H9 (cell line): ENCODE data around the gene NCKAP5. TPM values are rescaled to one million over a fixed set of nuclear protein-coding genes. Genes with fewer than 3 reads are reported as not detected.

Experiments used
- DNase-seq: peaks from one replicate; pipeline ENCODE4 v3.0.0-alpha.2; 2017
- H2AFZ ChIP-seq: one replicate; pipeline ENCODE4 v1.6.1; 2013; ENCODE audit warnings: mild to moderate bottlenecking, low read length, control low read depth, moderate library complexity
- H2AK5ac ChIP-seq: 2 replicates; pipeline ENCODE4 v1.6.1; 2013; ENCODE audit warnings: low read length, control low read depth, mixed read lengths; ENCODE audit not compliant: insufficient read length
- H2BK120ac ChIP-seq: one replicate; pipeline ENCODE4 v1.6.1; 2013; ENCODE audit warnings: low read depth, mild to moderate bottlenecking, low read length, control low read depth, inconsistent platforms; ENCODE audit not compliant: poor library complexity, severe bottlenecking
- H2BK12ac ChIP-seq: 2 replicates; pipeline ENCODE4 v1.6.1; 2013; ENCODE audit warnings: low read length, control low read depth, mixed read lengths, low read depth; ENCODE audit not compliant: insufficient read length
- H2BK15ac ChIP-seq: 2 replicates; pipeline ENCODE4 v1.6.1; 2013; ENCODE audit warnings: low read depth, low read length, control low read depth
- H2BK20ac ChIP-seq: one replicate; pipeline ENCODE4 v1.6.1; 2013; ENCODE audit warnings: low read depth, mild to moderate bottlenecking, low read length, control low read depth, inconsistent platforms; ENCODE audit not compliant: poor library complexity, severe bottlenecking
- H2BK5ac ChIP-seq: 2 replicates; pipeline ENCODE4 v1.6.1; 2013; ENCODE audit warnings: low read length, control low read depth, mixed read lengths; ENCODE audit not compliant: insufficient read length
- H3K14ac ChIP-seq: 2 replicates; pipeline ENCODE4 v1.6.1; 2013; ENCODE audit warnings: low read length, control low read depth; ENCODE audit not compliant: insufficient read depth
- H3K18ac ChIP-seq: 2 replicates; pipeline ENCODE4 v1.6.1; 2013; ENCODE audit warnings: low read depth, mild to moderate bottlenecking, mixed read lengths, low read length, control low read depth; ENCODE audit not compliant: insufficient read length
- H3K23ac ChIP-seq: 2 replicates; pipeline ENCODE4 v1.6.1; 2013; ENCODE audit warnings: low read length, control low read depth, mixed read lengths, low read depth; ENCODE audit not compliant: insufficient read length
- H3K23me2 ChIP-seq: 2 replicates; pipeline ENCODE4 v1.6.1; 2013; ENCODE audit warnings: low read depth, mild to moderate bottlenecking, mixed read lengths, low read length, control low read depth; ENCODE audit not compliant: insufficient read length, poor library complexity, severe bottlenecking
- H3K27ac ChIP-seq: 2 replicates; pipeline ENCODE4 v1.5.1; 2013; ENCODE audit warnings: low read length, control low read depth, mixed read lengths, low read depth; ENCODE audit not compliant: insufficient read length
- H3K27me3 ChIP-seq: 2 replicates; pipeline ENCODE4 v1.6.1; 2013; ENCODE audit warnings: low read length, control low read depth, inconsistent platforms; ENCODE audit not compliant: insufficient read depth
- H3K4ac ChIP-seq: 2 replicates; pipeline ENCODE4 v1.6.1; 2013; ENCODE audit warnings: low read depth, mild to moderate bottlenecking, control low read depth, inconsistent platforms, low read length, moderate library complexity
- H3K4me1 ChIP-seq: 2 replicates; pipeline ENCODE4 v1.6.1; 2013; ENCODE audit warnings: low read length, control low read depth, inconsistent platforms; ENCODE audit not compliant: insufficient read depth
- H3K4me2 ChIP-seq: 2 replicates; pipeline ENCODE4 v1.6.1; 2013; ENCODE audit warnings: low read length, control low read depth, mixed read lengths; ENCODE audit not compliant: insufficient read length, insufficient read depth
- H3K56ac ChIP-seq: 2 replicates; pipeline ENCODE4 v1.6.1; 2013; ENCODE audit warnings: low read depth, mild to moderate bottlenecking, mixed read lengths, low read length, control low read depth; ENCODE audit not compliant: insufficient read length
- H3K79me1 ChIP-seq: 2 replicates; pipeline ENCODE4 v1.6.1; 2013; ENCODE audit warnings: low read depth, mild to moderate bottlenecking, moderate library complexity, low read length, control low read depth, inconsistent platforms; ENCODE audit not compliant: insufficient read depth, poor library complexity, severe bottlenecking
- H3K79me2 ChIP-seq: 2 replicates; pipeline ENCODE4 v1.6.1; 2013; ENCODE audit warnings: low read length, control low read depth, inconsistent platforms; ENCODE audit not compliant: insufficient read depth
- H3K9ac ChIP-seq: 2 replicates; pipeline ENCODE4 v1.6.1; 2013; ENCODE audit warnings: low read length, control low read depth, mixed read lengths; ENCODE audit not compliant: insufficient read length; ENCODE audit errors: extremely low read depth
- H3K9me3 ChIP-seq: one replicate; pipeline ENCODE4 v1.6.1; 2013; ENCODE audit warnings: low read depth, low read length, inconsistent platforms; ENCODE audit not compliant: control insufficient read depth
- H3T11ph ChIP-seq: one replicate; pipeline ENCODE4 v1.6.1; 2013; ENCODE audit warnings: mild to moderate bottlenecking, low read length, control low read depth, inconsistent platforms
- H4K20me1 ChIP-seq: one replicate; pipeline ENCODE4 v1.6.1; 2013; ENCODE audit not compliant: control insufficient read depth, insufficient read length, insufficient read depth
- H4K5ac ChIP-seq: 2 replicates; pipeline ENCODE4 v1.6.1; 2013; ENCODE audit warnings: low read depth, mild to moderate bottlenecking, mixed read lengths, low read length, control low read depth; ENCODE audit not compliant: insufficient read length
- H4K8ac ChIP-seq: replicated peaks from 2 replicates; pipeline ENCODE4 v1.6.1; 2013; ENCODE audit warnings: low read length, control low read depth, mixed read lengths, low read depth; ENCODE audit not compliant: insufficient read length
- H4K91ac ChIP-seq: 2 replicates; pipeline ENCODE4 v1.6.1; 2013; ENCODE audit warnings: low read depth, mild to moderate bottlenecking, moderate library complexity, mixed read lengths, low read length, control low read depth; ENCODE audit not compliant: insufficient read length
- H3K27ac Mint-ChIP-seq, 3 experiments: 2 replicates in 2 of 3; 3 replicates in 1 of 3; pipeline ENCODE4 v1.8.0; 2020 to 2021; ENCODE audit warnings: mixed read lengths in 3 of 3, mild to moderate bottlenecking in 1 of 3, moderate library complexity in 1 of 3
- H3K27me3 Mint-ChIP-seq: 2 replicates; pipeline ENCODE4 v1.8.0; 2021; ENCODE audit warnings: low read depth, mild to moderate bottlenecking, moderate library complexity, mixed read lengths
- H3K36me3 Mint-ChIP-seq, 3 experiments: 2 replicates in 2 of 3; 3 replicates in 1 of 3; pipeline ENCODE4 v1.8.0; 2020 to 2021; ENCODE audit warnings: low read depth in 3 of 3, mixed read lengths in 3 of 3; ENCODE audit not compliant: insufficient read depth in 1 of 3
- H3K4me1 Mint-ChIP-seq, 2 experiments: 2 replicates each; pipeline ENCODE4 v1.8.0; 2020; ENCODE audit warnings: mixed read lengths in 2 of 2
- H3K4me3 Mint-ChIP-seq, 2 experiments: 2 replicates in 1 of 2; 3 replicates in 1 of 2; pipeline ENCODE4 v1.8.0; 2020 to 2021; ENCODE audit warnings: mild to moderate bottlenecking in 2 of 2, mixed read lengths in 2 of 2, moderate library complexity in 1 of 2
- H3K9me3 Mint-ChIP-seq, 2 experiments: 2 replicates in 1 of 2; 3 replicates in 1 of 2; pipeline ENCODE4 v1.8.0; 2020; ENCODE audit warnings: mild to moderate bottlenecking in 2 of 2, mixed read lengths in 2 of 2, moderate library complexity in 1 of 2
- CTCF ChIP-seq: fragments of 200-600 bp; sonication (generic); conservative IDR thresholded peaks from 3 replicates; pipeline ENCODE4 v1.8.0; 2021; ENCODE audit warnings: antibody characterized with exemption, mild to moderate bottlenecking
- WGBS: extraction: QIAGEN DNeasy Blood & Tissue Kit; methylation state at CpG from one replicate; pipeline ENCODE4 v1.1.7; 2013; ENCODE audit warnings: missing lambda C conversion rate, low lambda C conversion rate, mixed read lengths; ENCODE audit not compliant: insufficient read length; ENCODE audit errors: extremely low coverage; 5-methylcytosine and 5-hydroxymethylcytosine counted together
- total RNA-seq: library from RNA; stranded (reverse); gene quantifications from 2 replicates; pipeline ENCODE4 v1.2.1, GENCODE V29; 2021

NCKAP5 gene
- total RNA-seq, 1 experiment from 2014 or later, result 0.26 TPM

- peaks cover 6 to 14% (median 7%) of the 10 kb centered on the region in 3 experiments; a peak in 6 of 7 replicates for H3K36me3 Mint-ChIP-seq
- Histone ChIP-seq H2BK12ac (no peak overlapping the region), H2AFZ (no peak overlapping the region), H3K4ac (no peak overlapping the region), H2BK120ac (no peak overlapping the region), H4K91ac (no peak overlapping the region), H3K27ac (no peak overlapping the region), H3K4me2 (no peak overlapping the region), H3K14ac (no peak overlapping the region), H3K18ac (no peak overlapping the region), H2AK5ac (no peak overlapping the region), H3K79me1 (no peaks in the 10 kb centered on the region), H3K27me3 (no peaks in the 10 kb centered on the region), H3K9me3 (no peaks in the 10 kb centered on the region), H3K23ac (no peak overlapping the region), H2BK20ac (no peak overlapping the region), H2BK5ac (no peak overlapping the region), H3K56ac (no peak overlapping the region), H4K8ac (no peak overlapping the region), H3T11ph (no peak overlapping the region), H2BK15ac (no peak overlapping the region), H3K23me2 (no peaks in the 10 kb centered on the region), H4K5ac (no peak overlapping the region), H3K79me2 (no peaks in the 10 kb centered on the region), H3K9ac (no peak overlapping the region), H3K4me1 (peaks cover 3% of the 10 kb centered on the region; the same call in 1 of the 2 replicates), H4K20me1 (no peaks in the 10 kb centered on the region)
- H3K27me3 Mint-ChIP-seq, result no peaks in the 10 kb centered on the region; the same call in 1 of the 2 replicates
- peaks cover 12 to 18% of the 10 kb centered on the region in 2 experiments for H3K4me1 Mint-ChIP-seq
- no peak for TF ChIP-seq CTCF
- peaks cover 8 to 29% of the 10 kb centered on the region in 2 experiments; a peak in 4 of 5 replicates for H3K9me3 Mint-ChIP-seq
- no peak overlapping the region for H3K4me3 Mint-ChIP-seq
- no peak overlapping the region for H3K27ac Mint-ChIP-seq
- WGBS, result no CpG with 5 or more reads among the region's 3 CpGs
- DNase-seq, result no peak
These were observed 753.6 kb downstream of the NCKAP5 start for GRCh38 chr2:132814651-132815050.
